Measurements from ENCODE around the gene RFPL4AL1. TPM values are rescaled to one million over a fixed set of nuclear protein-coding genes. Genes with fewer than 3 reads are reported as not detected.
"Not testable (repeated sequence)": the region's sequence is repeated elsewhere in the genome, so short reads cannot be mapped to it uniquely, and the experiment has no call there.

RFPL4AL1 gene
- total RNA-seq, 1 experiment from 2014 or later, result not detected

DNA sequence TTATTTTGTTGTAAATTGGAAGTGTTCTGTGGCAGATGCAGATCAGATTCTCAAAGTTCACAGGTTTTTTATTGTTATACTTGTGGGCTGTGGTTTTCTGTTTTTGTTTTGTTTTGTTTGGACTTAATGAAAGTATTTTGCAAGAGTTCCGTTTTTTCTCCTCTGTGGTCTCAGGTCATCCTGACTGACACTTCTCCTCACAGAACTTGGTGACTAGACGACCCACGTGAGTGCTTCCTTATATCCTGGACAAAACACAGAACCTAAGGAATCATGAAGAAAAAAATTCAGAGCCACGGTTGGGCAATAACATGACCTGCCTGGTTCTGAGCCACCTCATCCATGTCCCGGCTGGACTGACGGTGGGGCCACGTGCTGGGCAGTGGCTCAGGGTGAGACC is 2.5 kb upstream of the RFPL4AL1 start:
- intact Hi-C loops (cut with micrococcal nuclease; ENCODE audit: unreplicated experiment), result no loop called here
- peaks cover 21% of the 10 kb centered on the region for H3K27me3 Mint-ChIP-seq (ENCODE audit: unreplicated experiment)
- no TSS peak for BruUV-seq (replicated peaks)
- TF ChIP-seq, protein P1, sequence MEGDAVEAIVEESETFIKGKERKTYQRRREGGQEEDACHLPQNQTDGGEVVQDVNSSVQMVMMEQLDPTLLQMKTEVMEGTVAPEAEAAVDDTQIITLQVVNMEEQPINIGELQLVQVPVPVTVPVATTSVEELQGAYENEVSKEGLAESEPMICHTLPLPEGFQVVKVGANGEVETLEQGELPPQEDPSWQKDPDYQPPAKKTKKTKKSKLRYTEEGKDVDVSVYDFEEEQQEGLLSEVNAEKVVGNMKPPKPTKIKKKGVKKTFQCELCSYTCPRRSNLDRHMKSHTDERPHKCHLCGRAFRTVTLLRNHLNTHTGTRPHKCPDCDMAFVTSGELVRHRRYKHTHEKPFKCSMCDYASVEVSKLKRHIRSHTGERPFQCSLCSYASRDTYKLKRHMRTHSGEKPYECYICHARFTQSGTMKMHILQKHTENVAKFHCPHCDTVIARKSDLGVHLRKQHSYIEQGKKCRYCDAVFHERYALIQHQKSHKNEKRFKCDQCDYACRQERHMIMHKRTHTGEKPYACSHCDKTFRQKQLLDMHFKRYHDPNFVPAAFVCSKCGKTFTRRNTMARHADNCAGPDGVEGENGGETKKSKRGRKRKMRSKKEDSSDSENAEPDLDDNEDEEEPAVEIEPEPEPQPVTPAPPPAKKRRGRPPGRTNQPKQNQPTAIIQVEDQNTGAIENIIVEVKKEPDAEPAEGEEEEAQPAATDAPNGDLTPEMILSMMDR (IDR thresholded peaks at IDR 0.05; ENCODE audit: unreplicated experiment), result no peak
- H3K27ac Mint-ChIP-seq (ENCODE audit: unreplicated experiment), result no peak overlapping the region
- CTCF ChIA-PET, result no interaction called here
- no peaks in the 10 kb centered on the region for H3K4me1 Mint-ChIP-seq (ENCODE audit: low read depth, unreplicated experiment)
- DNase-seq, result no peak
- no peaks in the 10 kb centered on the region for H3K36me3 Mint-ChIP-seq (ENCODE audit: insufficient read depth, unreplicated experiment)
- H3K4me3 Mint-ChIP-seq (ENCODE audit: low read depth, unreplicated experiment), result no peak overlapping the region
- peaks cover 15% of the 10 kb centered on the region for H3K9me3 Mint-ChIP-seq (ENCODE audit: low read depth, unreplicated experiment)

DNA sequence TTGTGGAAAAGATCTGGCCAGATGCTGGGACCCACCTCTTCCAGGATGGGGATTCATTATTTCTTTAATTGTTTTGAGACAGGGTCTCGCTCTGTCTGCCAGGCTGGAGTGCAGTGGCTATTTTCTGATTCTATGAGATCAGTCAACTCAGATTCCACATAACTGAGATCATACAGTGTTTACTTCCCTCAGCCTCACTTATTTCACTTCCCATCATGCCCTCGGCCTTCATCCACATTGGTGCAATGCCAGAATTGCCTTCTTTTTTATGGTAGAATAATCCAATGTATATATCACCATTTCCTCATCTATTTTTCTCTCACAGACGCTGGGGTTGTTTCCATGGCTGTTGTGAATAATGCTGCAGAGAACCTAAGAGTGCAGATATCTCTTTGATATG is 714 bp downstream of the RFPL4AL1 start:
- H3K36me3 Mint-ChIP-seq (ENCODE audit: insufficient read depth, unreplicated experiment); CTCF ChIA-PET; H3K4me3 Mint-ChIP-seq (ENCODE audit: low read depth, unreplicated experiment); H3K27ac Mint-ChIP-seq (ENCODE audit: unreplicated experiment); H3K4me1 Mint-ChIP-seq (ENCODE audit: low read depth, unreplicated experiment); DNase-seq; intact Hi-C loops (cut with micrococcal nuclease; ENCODE audit: unreplicated experiment); BruUV-seq (replicated peaks): not testable (repeated sequence)
- Mint-ChIP-seq H3K9me3 (ENCODE audit: low read depth, unreplicated experiment) (peaks cover 15% of the 10 kb centered on the region), H3K27me3 (ENCODE audit: unreplicated experiment) (peaks cover 25% of the 10 kb centered on the region)

- H3K36me3 Mint-ChIP-seq (ENCODE audit: insufficient read depth, unreplicated experiment), result no peaks in the 10 kb centered on the region
- CTCF ChIA-PET, result interaction anchor here (0.6 to 1.3 kb wide), 2 partner anchors 32 to 621 kb away, joined by 3 read pairs; no protein-coding TSS in a partner anchor
- no peak overlapping the region for H3K27ac Mint-ChIP-seq (ENCODE audit: unreplicated experiment)
- no peaks in the 10 kb centered on the region for H3K4me1 Mint-ChIP-seq (ENCODE audit: low read depth, unreplicated experiment)
- H3K27me3 Mint-ChIP-seq (ENCODE audit: unreplicated experiment), result peaks cover 7% of the 10 kb centered on the region
- H3K4me3 Mint-ChIP-seq (ENCODE audit: low read depth, unreplicated experiment), result no peak overlapping the region
- DNase-seq, result peak; percentile 17
- no TSS peak for BruUV-seq (replicated peaks)
- intact Hi-C loops (cut with micrococcal nuclease; ENCODE audit: unreplicated experiment), result no loop called here
- H3K9me3 Mint-ChIP-seq (ENCODE audit: low read depth, unreplicated experiment), result peaks cover 2% of the 10 kb centered on the region
- TF ChIP-seq, protein P1 (IDR thresholded peaks at IDR 0.05; ENCODE audit: unreplicated experiment), result no peak
Measured at GRCh38 chr19:55777528-55777927, 8.6 kb downstream of the RFPL4AL1 start.

- H3K9me3 Mint-ChIP-seq (ENCODE audit: low read depth, unreplicated experiment), result peaks cover 2% of the 10 kb centered on the region
- intact Hi-C loops (cut with micrococcal nuclease; ENCODE audit: unreplicated experiment), result no loop called here
- CTCF ChIA-PET, result interaction anchor here (1.3 kb wide), 1 partner anchor 31 kb away, joined by 3 read pairs; no protein-coding TSS in a partner anchor
Measured at GRCh38 chr19:55778331-55778730, 9.4 kb downstream of the RFPL4AL1 start.

DNA sequence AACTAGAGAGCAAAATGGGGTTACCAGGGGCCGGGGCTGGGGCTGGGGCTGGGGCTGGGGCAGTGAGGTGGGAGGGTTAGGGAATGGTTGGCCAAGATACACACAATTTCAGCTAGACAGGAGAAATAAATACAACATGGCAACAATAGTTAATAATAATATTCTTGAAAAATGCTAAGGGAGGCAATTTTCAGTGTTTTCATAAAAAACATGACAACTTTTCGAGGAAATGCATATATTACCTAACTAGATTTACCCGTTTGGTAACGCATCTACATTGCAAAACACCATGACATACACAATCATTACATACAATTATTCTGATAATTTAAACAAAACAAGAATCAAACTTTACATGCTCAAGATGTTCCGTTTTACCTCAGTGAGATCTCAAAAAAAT is 12.2 kb downstream of the RFPL4AL1 start:
- H3K4me1 Mint-ChIP-seq (ENCODE audit: low read depth, unreplicated experiment), result no peaks in the 10 kb centered on the region
- no TSS peak for BruUV-seq (replicated peaks)
- peaks cover 5% of the 10 kb centered on the region for H3K9me3 Mint-ChIP-seq (ENCODE audit: low read depth, unreplicated experiment)

More at GRCh38 chr19:55778331-55778730, 9.4 kb downstream of the RFPL4AL1 start:
- no peaks in the 10 kb centered on the region for H3K36me3 Mint-ChIP-seq (ENCODE audit: insufficient read depth, unreplicated experiment)
- BruUV-seq (replicated peaks), result no TSS peak
- no peak overlapping the region for H3K27ac Mint-ChIP-seq (ENCODE audit: unreplicated experiment)
- H3K4me1 Mint-ChIP-seq (ENCODE audit: low read depth, unreplicated experiment), result no peaks in the 10 kb centered on the region
- DNase-seq, result no peak
- peaks cover 11% of the 10 kb centered on the region for H3K27me3 Mint-ChIP-seq (ENCODE audit: unreplicated experiment)
- TF ChIP-seq, protein P1 (IDR thresholded peaks at IDR 0.05; ENCODE audit: unreplicated experiment), result no peak
- no peak overlapping the region for H3K4me3 Mint-ChIP-seq (ENCODE audit: low read depth, unreplicated experiment)

More for the DNA sequence above, 12.2 kb downstream of the RFPL4AL1 start:
- intact Hi-C loops (cut with micrococcal nuclease; ENCODE audit: unreplicated experiment), result no loop called here
- Mint-ChIP-seq H3K4me3 (ENCODE audit: low read depth, unreplicated experiment) (no peak overlapping the region), H3K27me3 (ENCODE audit: unreplicated experiment) (peaks cover 25% of the 10 kb centered on the region), H3K36me3 (ENCODE audit: insufficient read depth, unreplicated experiment) (no peaks in the 10 kb centered on the region), H3K27ac (ENCODE audit: unreplicated experiment) (no peak overlapping the region)
- no peak for DNase-seq
- CTCF ChIA-PET, result no interaction called here
- TF ChIP-seq, protein P1 (IDR thresholded peaks at IDR 0.05; ENCODE audit: unreplicated experiment), result no peak
